Peyer's patch (tissue), 4 donors: ENCODE measurements around the gene SPINK5.

Experiments
- POLR2A ChIP-seq, 2 donors: fragments of 450-650 bp; IDR thresholded peaks; one replicate each; pipeline ENCODE4 v1.5.1; 2017; ENCODE audit warnings: antibody characterized with exemption in 2 of 2, mild to moderate bottlenecking in 2 of 2, moderate library complexity in 2 of 2
- TF ChIP-seq, protein P1 (sequence below), 6 experiments: fragments of 450-650 bp in 4 of 6; fragments of 200-600 bp in 2 of 6; sonication (generic) in 1 of 6; IDR thresholded peaks; one replicate each; pipeline ENCODE4 v1.5.1; 2017 to 2019; ENCODE audit warnings: antibody characterized with exemption in 6 of 6, mild to moderate bottlenecking in 3 of 6, moderate library complexity in 1 of 6

DNA sequence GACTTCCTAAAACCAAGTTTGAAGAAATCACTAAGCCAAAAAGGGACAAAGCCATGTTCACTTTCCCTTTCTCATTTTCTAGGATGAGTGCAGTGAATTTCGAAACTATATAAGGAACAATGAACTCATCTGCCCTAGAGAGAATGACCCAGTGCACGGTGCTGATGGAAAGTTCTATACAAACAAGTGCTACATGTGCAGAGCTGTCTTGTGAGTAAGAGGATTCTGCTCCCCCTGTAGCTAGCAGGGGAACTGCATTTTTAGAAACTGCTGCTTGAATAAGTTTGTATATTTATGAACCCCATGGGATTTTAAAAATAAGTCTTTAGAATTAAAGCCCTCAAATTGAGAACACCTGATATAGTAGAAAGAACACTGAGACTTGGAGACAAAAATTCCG is 61.9 kb downstream of the SPINK5 start:
- TF ChIP-seq POLR2A (IDR thresholded peaks at IDR 0.05) = no peak
- TF ChIP-seq, protein P1, sequence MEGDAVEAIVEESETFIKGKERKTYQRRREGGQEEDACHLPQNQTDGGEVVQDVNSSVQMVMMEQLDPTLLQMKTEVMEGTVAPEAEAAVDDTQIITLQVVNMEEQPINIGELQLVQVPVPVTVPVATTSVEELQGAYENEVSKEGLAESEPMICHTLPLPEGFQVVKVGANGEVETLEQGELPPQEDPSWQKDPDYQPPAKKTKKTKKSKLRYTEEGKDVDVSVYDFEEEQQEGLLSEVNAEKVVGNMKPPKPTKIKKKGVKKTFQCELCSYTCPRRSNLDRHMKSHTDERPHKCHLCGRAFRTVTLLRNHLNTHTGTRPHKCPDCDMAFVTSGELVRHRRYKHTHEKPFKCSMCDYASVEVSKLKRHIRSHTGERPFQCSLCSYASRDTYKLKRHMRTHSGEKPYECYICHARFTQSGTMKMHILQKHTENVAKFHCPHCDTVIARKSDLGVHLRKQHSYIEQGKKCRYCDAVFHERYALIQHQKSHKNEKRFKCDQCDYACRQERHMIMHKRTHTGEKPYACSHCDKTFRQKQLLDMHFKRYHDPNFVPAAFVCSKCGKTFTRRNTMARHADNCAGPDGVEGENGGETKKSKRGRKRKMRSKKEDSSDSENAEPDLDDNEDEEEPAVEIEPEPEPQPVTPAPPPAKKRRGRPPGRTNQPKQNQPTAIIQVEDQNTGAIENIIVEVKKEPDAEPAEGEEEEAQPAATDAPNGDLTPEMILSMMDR (IDR thresholded peaks at IDR 0.05) = no peak
